ENCODE data around the gene OR4X2.
"Not testable (repeated sequence)": the region's sequence is repeated elsewhere in the genome, so short reads cannot be mapped to it uniquely, and the experiment has no call there.

Gene OR4X2, protein sequence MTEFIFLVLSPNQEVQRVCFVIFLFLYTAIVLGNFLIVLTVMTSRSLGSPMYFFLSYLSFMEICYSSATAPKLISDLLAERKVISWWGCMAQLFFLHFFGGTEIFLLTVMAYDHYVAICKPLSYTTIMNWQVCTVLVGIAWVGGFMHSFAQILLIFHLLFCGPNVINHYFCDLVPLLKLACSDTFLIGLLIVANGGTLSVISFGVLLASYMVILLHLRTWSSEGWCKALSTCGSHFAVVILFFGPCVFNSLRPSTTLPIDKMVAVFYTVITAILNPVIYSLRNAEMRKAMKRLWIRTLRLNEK

DNA sequence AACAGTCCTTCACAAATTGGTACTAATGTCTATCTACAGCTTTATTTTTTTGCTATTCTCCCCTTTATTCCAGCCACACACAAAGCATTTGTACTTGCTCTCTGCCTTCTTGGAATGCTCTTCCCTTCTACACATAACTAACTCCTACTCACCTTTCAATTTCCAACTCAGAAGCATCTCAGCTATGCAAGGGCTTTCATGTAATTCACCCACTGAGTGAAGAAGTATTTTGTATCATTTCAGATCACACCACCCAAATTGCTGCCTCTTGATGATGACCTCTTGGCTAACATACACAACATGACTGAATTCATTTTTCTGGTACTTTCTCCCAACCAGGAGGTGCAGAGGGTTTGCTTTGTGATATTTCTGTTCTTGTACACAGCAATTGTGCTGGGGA lies at the start of gene OR4X2:
Gene OR4X2, plus strand, starts transcription at position 301 of the 400 bp plus-strand sequence. Its CDS starts 0 bp downstream, at position 301.
- no peak for DNase-seq

DNA sequence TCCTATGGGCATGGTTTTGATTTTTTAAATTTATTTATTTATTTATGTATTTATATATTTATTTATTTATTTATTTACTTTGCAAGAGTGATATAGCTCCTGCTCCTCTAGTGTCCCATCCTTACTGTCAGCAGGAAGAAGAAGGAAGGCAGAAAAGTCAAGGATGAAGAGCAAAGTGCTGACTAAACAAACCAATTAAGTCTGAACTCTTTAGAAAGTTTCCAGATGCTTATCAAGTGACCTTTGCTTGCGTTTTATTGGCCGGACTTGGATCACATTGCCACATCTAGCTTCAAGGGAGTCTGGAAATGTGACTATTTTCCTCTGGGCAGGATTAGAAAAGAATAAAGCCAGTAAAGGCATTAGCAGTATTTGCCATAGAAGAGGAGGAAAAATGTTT lies 37.0 kb upstream of the OR4X2 start:
- no peak for DNase-seq

GRCh38 chr11:48210052-48210451 lies 34.9 kb upstream of the OR4X2 start:
- peak; percentile 3 for DNase-seq

DNA sequence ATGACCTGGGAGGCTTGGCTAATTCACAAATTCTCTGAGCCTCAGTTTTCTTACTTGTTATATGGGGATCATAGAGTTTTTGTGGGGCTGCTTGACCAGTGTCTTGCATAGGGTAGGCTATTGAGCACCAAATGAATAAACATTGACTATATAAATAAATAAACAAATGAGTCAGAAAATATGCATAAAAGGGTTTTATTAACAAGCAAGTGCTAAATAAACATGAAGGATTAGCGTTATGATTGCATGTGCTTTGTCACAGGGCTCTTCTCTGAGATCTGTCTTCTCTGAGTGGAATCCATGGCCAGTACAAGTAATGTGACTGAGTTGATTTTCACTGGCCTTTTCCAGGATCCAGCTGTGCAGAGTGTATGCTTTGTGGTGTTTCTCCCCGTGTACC lies 28.4 kb upstream of the OR4X2 start, which contains the start of gene OR4B1:
Gene OR4B1, plus strand, starts transcription at position 301 of the 400 bp plus-strand sequence. Its CDS starts 0 bp downstream, at position 301.
- DNase-seq, result no peak

GRCh38 chr11:48228761-48229160 lies 16.1 kb upstream of the OR4X2 start:
- no peak for DNase-seq

DNA sequence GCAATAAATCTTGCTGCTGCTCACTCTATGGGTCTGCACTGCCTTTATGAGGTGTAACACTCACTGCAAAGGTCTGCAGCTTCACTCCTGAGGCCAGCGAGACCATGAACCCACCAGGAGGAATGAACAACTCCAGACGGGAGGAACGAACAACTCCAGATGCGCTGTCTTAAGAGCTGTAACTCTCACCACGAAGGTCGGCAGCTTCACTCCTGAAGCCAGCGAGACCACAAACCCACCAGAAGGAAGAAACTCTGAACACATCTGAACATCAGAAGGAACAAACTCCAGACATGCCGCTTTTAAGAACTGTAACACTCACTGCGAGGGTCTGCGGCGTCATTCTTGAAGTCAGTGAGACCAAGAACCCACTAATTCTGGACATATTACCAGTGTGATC lies 14.8 kb upstream of the OR4X2 start:
- not testable (repeated sequence) for DNase-seq

DNA sequence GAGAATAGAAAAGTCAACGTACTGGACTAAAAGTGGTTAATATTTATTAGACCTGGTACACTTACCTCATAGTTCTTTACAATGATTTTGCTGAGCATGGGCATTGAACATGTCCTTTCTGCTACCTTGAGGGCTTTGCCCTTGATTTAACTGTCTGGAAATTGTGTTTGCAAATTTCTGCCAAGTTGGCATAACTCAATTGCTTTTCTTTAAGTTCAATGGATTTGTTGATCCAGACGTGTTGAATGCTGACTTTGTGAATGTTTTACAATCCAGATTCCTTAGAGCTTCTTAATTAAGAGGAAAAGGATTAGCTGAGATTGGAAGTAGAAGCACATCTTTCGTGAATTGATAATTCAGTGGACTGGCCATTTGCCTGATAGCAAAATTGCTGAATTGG lies 7.2 kb upstream of the OR4X2 start:
- DNase-seq, result no peak

GRCh38 chr11:48242501-48242900 lies 2.4 kb upstream of the OR4X2 start:
- DNase-seq, result no peak

- DNase-seq, result no peak
These were observed 4.0 kb downstream of the OR4X2 start for GRCh38 chr11:48248902-48249301.

DNA sequence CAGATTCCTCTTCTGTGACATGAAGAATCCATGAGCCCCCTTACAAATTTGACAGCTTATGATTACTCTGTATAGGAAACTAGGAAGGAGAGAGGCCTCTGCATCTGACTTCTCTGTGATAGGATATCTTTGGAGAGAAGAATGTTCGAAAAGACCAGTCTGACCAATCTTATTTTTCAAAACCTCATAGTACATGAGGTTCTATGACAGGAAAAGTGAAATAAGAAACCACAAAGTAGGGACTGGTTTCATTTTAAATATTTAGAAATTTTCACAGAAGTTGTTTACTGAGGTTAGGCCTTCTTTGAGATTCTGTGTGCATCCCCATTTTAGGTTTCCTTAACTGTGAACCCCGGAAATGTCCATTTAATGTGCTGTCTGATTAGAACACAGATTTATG lies 16.7 kb downstream of the OR4X2 start:
- DNase-seq, result no peak

GRCh38 chr11:48263423-48263911 lies 18.6 kb downstream of the OR4X2 start, which contains the start of gene OR4X1:
TSS of gene OR4X1 (plus strand) at chr11:48263861. CDS start at chr11:48263861, 0 bp downstream.
- no peak for DNase-seq

DNA sequence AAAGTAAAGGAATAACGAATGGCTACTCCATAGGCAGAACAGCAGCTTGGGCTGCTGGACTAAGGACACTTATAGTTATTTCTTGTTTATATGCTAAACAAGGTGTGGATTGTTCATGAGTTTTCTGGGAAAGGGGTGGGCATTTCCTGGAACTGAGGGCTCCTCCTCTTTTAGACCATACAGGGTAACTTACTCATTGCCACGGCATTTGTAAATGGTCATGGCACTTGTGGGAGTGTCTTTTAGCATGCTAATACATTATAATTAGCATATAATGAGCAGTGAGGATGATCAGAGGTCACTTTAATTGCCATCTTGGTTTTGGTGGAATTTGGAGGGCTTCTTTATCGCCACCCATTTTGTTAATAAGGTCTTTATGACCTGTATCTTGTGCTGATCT lies 25.7 kb downstream of the OR4X2 start:
- no peak for DNase-seq

- no peak for DNase-seq
These were observed 27.7 kb downstream of the OR4X2 start for GRCh38 chr11:48272606-48273005.
